Measurements from ENCODE around the gene DPP10.
"Not testable (repeated sequence)": the region's sequence is repeated elsewhere in the genome, so short reads cannot be mapped to it uniquely, and the experiment has no call there.

DPP10 gene

GRCh38 chr2:115422004-115422634 lies 979.7 kb downstream of the DPP10 start:
- Histone ChIP-seq H3K4me1 (ENCODE audit: control insufficient read depth, insufficient read depth, low read length) (0 out of 2 replicates have a peak, but pooled peaks cover 1% of the 10 kb centered on the region), H3K36me3 (ENCODE audit: control insufficient read depth, insufficient read depth, low read length) (no peaks in the 10 kb centered on the region), H3K9me3 (ENCODE audit: control insufficient read depth, insufficient read depth, low read length) (peaks cover 1% of the 10 kb centered on the region; the same call in 1 of the 2 replicates), H3K27me3 (ENCODE audit: control insufficient read depth, insufficient read depth, low read length) (no peaks in the 10 kb centered on the region), H3K27ac (ENCODE audit: low read length) (no peak overlapping the region), H3K4me3 (ENCODE audit: low read length) (no peak overlapping the region)
- no peak for DNase-seq (ENCODE audit: low read depth, low spot score)
- WGBS (ENCODE audit: insufficient coverage, insufficient read length): no CpG with 5 or more reads among the region's 3 CpGs

GRCh38 chr2:115427436-115427835 lies 985.0 kb downstream of the DPP10 start:
- WGBS (ENCODE audit: insufficient coverage, insufficient read length): no CpG with 5 or more reads among the region's 1 CpG
- Histone ChIP-seq H3K27ac (ENCODE audit: low read length) (no peak overlapping the region), H3K27me3 (ENCODE audit: control insufficient read depth, insufficient read depth, low read length) (no peaks in the 10 kb centered on the region), H3K9me3 (ENCODE audit: control insufficient read depth, insufficient read depth, low read length) (peaks cover 1% of the 10 kb centered on the region), H3K36me3 (ENCODE audit: control insufficient read depth, insufficient read depth, low read length) (no peaks in the 10 kb centered on the region), H3K4me1 (ENCODE audit: control insufficient read depth, insufficient read depth, low read length) (0 out of 2 replicates have a peak, but pooled peaks cover 1% of the 10 kb centered on the region), H3K4me3 (ENCODE audit: low read length) (no peak overlapping the region)
- no peak for DNase-seq (ENCODE audit: low read depth, low spot score)

- DNase-seq (ENCODE audit: low read depth, low spot score): peak; percentile 47
- H3K4me1 ChIP-seq (ENCODE audit: control insufficient read depth, insufficient read depth, low read length); H3K9me3 ChIP-seq (ENCODE audit: control insufficient read depth, insufficient read depth, low read length); H3K36me3 ChIP-seq (ENCODE audit: control insufficient read depth, insufficient read depth, low read length); H3K27ac ChIP-seq (ENCODE audit: low read length); H3K4me3 ChIP-seq (ENCODE audit: low read length); H3K27me3 ChIP-seq (ENCODE audit: control insufficient read depth, insufficient read depth, low read length): not testable (repeated sequence)
- WGBS (ENCODE audit: insufficient coverage, insufficient read length): no CpG with 5 or more reads among the region's 6 CpGs
Measured at GRCh38 chr2:115440746-115441145, 998.3 kb downstream of the DPP10 start.

GRCh38 chr2:115443539-115444185 lies 1001.2 kb downstream of the DPP10 start:
- WGBS (ENCODE audit: insufficient coverage, insufficient read length): no CpG with 5 or more reads among the region's 1 CpG
- no peak for DNase-seq (ENCODE audit: low read depth, low spot score)
- no peaks in the 10 kb centered on the region for H3K36me3 ChIP-seq (ENCODE audit: control insufficient read depth, insufficient read depth, low read length)
- no peaks in the 10 kb centered on the region for H3K9me3 ChIP-seq (ENCODE audit: control insufficient read depth, insufficient read depth, low read length)
- H3K4me3 ChIP-seq (ENCODE audit: low read length): no peak overlapping the region
- H3K27me3 ChIP-seq (ENCODE audit: control insufficient read depth, insufficient read depth, low read length): no peaks in the 10 kb centered on the region; the same call in 1 of the 2 replicates
- H3K27ac ChIP-seq (ENCODE audit: low read length): no peak overlapping the region
- peaks cover 1% of the 10 kb centered on the region; the same call in 1 of the 2 replicates for H3K4me1 ChIP-seq (ENCODE audit: control insufficient read depth, insufficient read depth, low read length)

- WGBS (ENCODE audit: insufficient coverage, insufficient read length): no CpG with 5 or more reads among the region's 2 CpGs
- Histone ChIP-seq H3K27me3 (ENCODE audit: control insufficient read depth, insufficient read depth, low read length) (no peaks in the 10 kb centered on the region), H3K36me3 (ENCODE audit: control insufficient read depth, insufficient read depth, low read length) (no peaks in the 10 kb centered on the region), H3K27ac (ENCODE audit: low read length) (no peak overlapping the region), H3K4me1 (ENCODE audit: control insufficient read depth, insufficient read depth, low read length) (no peaks in the 10 kb centered on the region), H3K4me3 (ENCODE audit: low read length) (no peak overlapping the region), H3K9me3 (ENCODE audit: control insufficient read depth, insufficient read depth, low read length) (no peaks in the 10 kb centered on the region)
- no peak for DNase-seq (ENCODE audit: low read depth, low spot score)
Measured at GRCh38 chr2:115460008-115460407, 1017.6 kb downstream of the DPP10 start.

- Histone ChIP-seq H3K4me1 (ENCODE audit: control insufficient read depth, insufficient read depth, low read length) (no peaks in the 10 kb centered on the region), H3K4me3 (ENCODE audit: low read length) (no peak overlapping the region), H3K27me3 (ENCODE audit: control insufficient read depth, insufficient read depth, low read length) (no peaks in the 10 kb centered on the region), H3K9me3 (ENCODE audit: control insufficient read depth, insufficient read depth, low read length) (peaks cover 2% of the 10 kb centered on the region), H3K36me3 (ENCODE audit: control insufficient read depth, insufficient read depth, low read length) (no peaks in the 10 kb centered on the region), H3K27ac (ENCODE audit: low read length) (no peak overlapping the region)
- no peak for DNase-seq (ENCODE audit: low read depth, low spot score)
- no CpG with 5 or more reads among the region's 1 CpG for WGBS (ENCODE audit: insufficient coverage, insufficient read length)
Measured at GRCh38 chr2:115480741-115481140, 1038.3 kb downstream of the DPP10 start.

- WGBS (ENCODE audit: insufficient coverage, insufficient read length): no CpG with 5 or more reads among the region's 2 CpGs
- Histone ChIP-seq H3K27ac (ENCODE audit: low read length) (no peak overlapping the region), H3K27me3 (ENCODE audit: control insufficient read depth, insufficient read depth, low read length) (no peaks in the 10 kb centered on the region), H3K4me1 (ENCODE audit: control insufficient read depth, insufficient read depth, low read length) (no peaks in the 10 kb centered on the region), H3K4me3 (ENCODE audit: low read length) (no peak overlapping the region), H3K36me3 (ENCODE audit: control insufficient read depth, insufficient read depth, low read length) (no peaks in the 10 kb centered on the region), H3K9me3 (ENCODE audit: control insufficient read depth, insufficient read depth, low read length) (no peaks in the 10 kb centered on the region)
- DNase-seq (ENCODE audit: low read depth, low spot score): no peak
Measured at GRCh38 chr2:115481842-115482241, 1039.4 kb downstream of the DPP10 start.

GRCh38 chr2:115483666-115484065 lies 1041.2 kb downstream of the DPP10 start:
- no peaks in the 10 kb centered on the region for H3K4me1 ChIP-seq (ENCODE audit: control insufficient read depth, insufficient read depth, low read length)
- no peak for DNase-seq (ENCODE audit: low read depth, low spot score)
- no peak overlapping the region for H3K4me3 ChIP-seq (ENCODE audit: low read length)
- no peak overlapping the region for H3K27ac ChIP-seq (ENCODE audit: low read length)
- no peaks in the 10 kb centered on the region for H3K36me3 ChIP-seq (ENCODE audit: control insufficient read depth, insufficient read depth, low read length)
- H3K27me3 ChIP-seq (ENCODE audit: control insufficient read depth, insufficient read depth, low read length): no peaks in the 10 kb centered on the region
- no CpG with 5 or more reads among the region's 4 CpGs for WGBS (ENCODE audit: insufficient coverage, insufficient read length)
- no peaks in the 10 kb centered on the region for H3K9me3 ChIP-seq (ENCODE audit: control insufficient read depth, insufficient read depth, low read length)

- Histone ChIP-seq H3K27me3 (ENCODE audit: control insufficient read depth, insufficient read depth, low read length) (no peaks in the 10 kb centered on the region), H3K27ac (ENCODE audit: low read length) (no peak overlapping the region), H3K9me3 (ENCODE audit: control insufficient read depth, insufficient read depth, low read length) (no peaks in the 10 kb centered on the region), H3K36me3 (ENCODE audit: control insufficient read depth, insufficient read depth, low read length) (no peaks in the 10 kb centered on the region), H3K4me1 (ENCODE audit: control insufficient read depth, insufficient read depth, low read length) (no peaks in the 10 kb centered on the region), H3K4me3 (ENCODE audit: low read length) (no peak overlapping the region)
- no CpG with 5 or more reads among the region's 1 CpG for WGBS (ENCODE audit: insufficient coverage, insufficient read length)
- DNase-seq (ENCODE audit: low read depth, low spot score): no peak
Measured at GRCh38 chr2:115484486-115484885, 1042.0 kb downstream of the DPP10 start.

GRCh38 chr2:115484983-115485382 lies 1042.5 kb downstream of the DPP10 start:
- H3K9me3 ChIP-seq (ENCODE audit: control insufficient read depth, insufficient read depth, low read length): no peaks in the 10 kb centered on the region
- no peaks in the 10 kb centered on the region for H3K4me1 ChIP-seq (ENCODE audit: control insufficient read depth, insufficient read depth, low read length)
- H3K27me3 ChIP-seq (ENCODE audit: control insufficient read depth, insufficient read depth, low read length): no peaks in the 10 kb centered on the region
- WGBS (ENCODE audit: insufficient coverage, insufficient read length): no CpG with 5 or more reads among the region's 4 CpGs
- DNase-seq (ENCODE audit: low read depth, low spot score): no peak
- H3K36me3 ChIP-seq (ENCODE audit: control insufficient read depth, insufficient read depth, low read length): no peaks in the 10 kb centered on the region
- H3K27ac ChIP-seq (ENCODE audit: low read length): no peak overlapping the region
- H3K4me3 ChIP-seq (ENCODE audit: low read length): no peak overlapping the region

Measured in iPS DF 6.9 (cell line).